Naive thymus-derived CD4-positive, alpha-beta T cell (primary cell): ENCODE results near the gene CTSZ. TPM values are rescaled to one million over a fixed set of nuclear protein-coding genes. Genes with fewer than 3 reads are reported as not detected.

Experiments
- ATAC-seq: fragments of 150-1000 bp; cut with Tn5 transposase; 2 replicates; pipeline ENCODE4 v1.10.0; 2021; ENCODE audit warnings: mild to moderate bottlenecking, moderate library complexity
- CTCF ChIA-PET: fragments of 350-600 bp; sonication (Branson Sonifier 250); formaldehyde crosslinking; loops from one replicate; lab custom pipeline; 2021; ENCODE audit warnings: antibody characterized with exemption; lab: Charles Lee
- POLR2A ChIA-PET: fragments of 350-600 bp; sonication (Branson Sonifier 250); formaldehyde crosslinking; loops from one replicate; lab custom pipeline; 2021; ENCODE audit warnings: antibody characterized with exemption, inconsistent platforms; lab: Charles Lee
- DNase-seq, 9 donors: peaks; one replicate each; pipeline versions ENCODE4 v3.0.0 to v3.0.0-alpha.2; 2020 to 2022; ENCODE audit warnings: mixed read lengths in 1 of 9
- H3K27ac ChIP-seq: one replicate; pipeline ENCODE4 v1.7.0; 2013; ENCODE audit warnings: mild to moderate bottlenecking, low read depth, low read length, moderate library complexity
- H3K27me3 ChIP-seq, 2 donors: one replicate each; pipeline ENCODE4 v1.7.0; 2013; ENCODE audit warnings: low read length in 2 of 2, mild to moderate bottlenecking in 2 of 2, moderate library complexity in 2 of 2; ENCODE audit not compliant: control insufficient read depth in 2 of 2, insufficient read depth in 2 of 2
- H3K36me3 ChIP-seq, 3 experiments: 1 replicate in 2 of 3; 2 replicates in 1 of 3; pipeline ENCODE4 v1.7.0; 2013; ENCODE audit warnings: low read length in 3 of 3, mild to moderate bottlenecking in 3 of 3, moderate library complexity in 1 of 3; ENCODE audit not compliant: insufficient read depth in 3 of 3, control insufficient read depth in 2 of 3
- H3K4me1 ChIP-seq, 2 donors: one replicate each; pipeline ENCODE4 v1.7.0; 2013; ENCODE audit warnings: low read length in 2 of 2, mild to moderate bottlenecking in 2 of 2, moderate library complexity in 1 of 2; ENCODE audit not compliant: control insufficient read depth in 2 of 2, insufficient read depth in 2 of 2
- H3K4me3 ChIP-seq: 2 replicates; pipeline ENCODE4 v1.7.0; 2013; ENCODE audit warnings: mild to moderate bottlenecking, low read length
- H3K9me3 ChIP-seq, 3 experiments: 1 replicate in 2 of 3; 2 replicates in 1 of 3; pipeline ENCODE4 v1.7.0; 2013; ENCODE audit warnings: low read length in 3 of 3; ENCODE audit not compliant: control insufficient read depth in 2 of 3
- H3K27ac Mint-ChIP-seq, 9 donors: one replicate each; pipeline ENCODE4 v1.8.0; 2020 to 2022; ENCODE audit warnings: mixed read lengths in 9 of 9, mild to moderate bottlenecking in 8 of 9, moderate library complexity in 5 of 9, inconsistent platforms in 2 of 9
- H3K27me3 Mint-ChIP-seq, 5 donors: one replicate each; pipeline ENCODE4 v1.8.0; 2021 to 2022; ENCODE audit warnings: mixed read lengths in 5 of 5, mild to moderate bottlenecking in 1 of 5
- H3K36me3 Mint-ChIP-seq, 5 donors: one replicate each; pipeline ENCODE4 v1.8.0; 2020 to 2022; ENCODE audit warnings: mixed read lengths in 5 of 5, mild to moderate bottlenecking in 3 of 5, inconsistent platforms in 1 of 5
- H3K4me1 Mint-ChIP-seq, 7 donors: one replicate each; pipeline ENCODE4 v1.8.0; 2020 to 2022; ENCODE audit warnings: mixed read lengths in 7 of 7, mild to moderate bottlenecking in 3 of 7, inconsistent platforms in 1 of 7
- H3K4me3 Mint-ChIP-seq, 10 donors: one replicate each; pipeline ENCODE4 v1.8.0; 2020 to 2022; ENCODE audit warnings: mild to moderate bottlenecking in 10 of 10, mixed read lengths in 10 of 10, moderate library complexity in 6 of 10, inconsistent platforms in 2 of 10
- H3K9me3 Mint-ChIP-seq, 11 donors: one replicate each; pipeline ENCODE4 v1.8.0; 2020 to 2022; ENCODE audit warnings: mixed read lengths in 11 of 11, mild to moderate bottlenecking in 4 of 11, inconsistent platforms in 1 of 11, moderate library complexity in 1 of 11
- intact Hi-C, 2 donors: fragments of 100-400 bp; cut with micrococcal nuclease; formaldehyde crosslinking; loops; one replicate each; pipeline ENCODE4 v1.15.1; 2023
- polyA plus RNA-seq, 2 donors: library from polyadenylated mRNA; unstranded; fragments of 300-500 nt; fragmentation: Illumina TruSeq; gene quantifications; one replicate each; pipeline ENCODE4 v1.2.3, GENCODE V29; 2021
- total RNA-seq, 6 experiments: library from RNA in 5 of 6; stranded (reverse) in 5 of 6; gene quantifications; 1 replicate in 5 of 6; 2 replicates in 1 of 6; pipeline ENCODE4 v1.2.3 and lab custom pipeline; 2021 to 2026

The CTSZ gene
- total and polyA plus RNA-seq, 7 experiments from 2014 or later = 1.0 to 165 (median 29.9) TPM

DNA sequence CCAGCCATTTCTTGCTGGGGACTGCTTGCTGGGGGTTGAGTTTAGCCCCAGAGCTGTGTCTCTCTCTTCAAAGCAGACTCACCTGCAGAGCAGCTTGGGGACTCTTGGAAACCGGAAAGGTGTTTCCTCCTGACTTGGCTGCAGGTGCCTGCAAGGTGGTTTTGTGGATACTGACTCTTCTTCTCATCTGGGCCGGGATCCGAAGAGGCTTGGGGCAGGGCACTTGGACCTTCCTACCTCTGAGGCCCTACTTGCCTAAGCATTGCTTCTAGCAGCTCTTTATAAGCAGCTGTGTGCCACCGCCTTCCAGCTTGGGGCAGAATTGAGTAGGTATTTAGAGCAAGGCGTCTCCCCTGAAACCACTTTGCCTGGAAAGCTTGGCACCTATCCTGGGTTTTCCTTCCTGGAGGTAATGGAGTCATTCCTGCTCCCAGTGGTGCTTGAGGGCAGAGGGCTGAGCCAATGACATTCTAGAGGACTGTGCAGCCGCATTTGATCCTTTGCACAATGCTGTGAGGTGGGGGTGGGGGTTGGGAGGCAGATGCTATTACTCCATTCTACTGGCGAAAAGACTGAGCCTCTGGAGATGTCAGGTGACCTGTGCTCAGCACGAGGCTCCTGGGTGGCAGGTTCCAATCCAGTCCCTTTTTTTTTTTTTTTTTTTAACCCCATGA lies 3.4 kb upstream of the CTSZ start:
- no peak for DNase-seq
- intact Hi-C loops = no loop called here
- Mint-ChIP-seq H3K27ac (peak overlapping the region in 1 of 9 donors; percentile 2), H3K9me3 (no peaks in the 10 kb centered on the region), H3K36me3 (no peaks in the 10 kb centered on the region), H3K4me1 (peaks cover 20 to 45% (median 35%) of the 10 kb centered on the region in 7 donors), H3K4me3 (no peak overlapping the region), H3K27me3 (no peaks in the 10 kb centered on the region)
- Histone ChIP-seq H3K36me3 (no peaks in the 10 kb centered on the region), H3K27ac (no peak overlapping the region), H3K27me3 (no peaks in the 10 kb centered on the region), H3K4me1 (peaks cover 20 to 22% of the 10 kb centered on the region in 2 donors), H3K4me3 (no peak overlapping the region), H3K9me3 (no peaks in the 10 kb centered on the region)
- ChIA-PET CTCF (no interaction called here), POLR2A (interaction anchor here (0.7 to 0.8 kb wide), 2 partner anchors 22 to 29 kb away, joined by 4 to 5 read pairs; partner anchors contain the start of gene ATP5F1E)
- no peak for ATAC-seq

DNA sequence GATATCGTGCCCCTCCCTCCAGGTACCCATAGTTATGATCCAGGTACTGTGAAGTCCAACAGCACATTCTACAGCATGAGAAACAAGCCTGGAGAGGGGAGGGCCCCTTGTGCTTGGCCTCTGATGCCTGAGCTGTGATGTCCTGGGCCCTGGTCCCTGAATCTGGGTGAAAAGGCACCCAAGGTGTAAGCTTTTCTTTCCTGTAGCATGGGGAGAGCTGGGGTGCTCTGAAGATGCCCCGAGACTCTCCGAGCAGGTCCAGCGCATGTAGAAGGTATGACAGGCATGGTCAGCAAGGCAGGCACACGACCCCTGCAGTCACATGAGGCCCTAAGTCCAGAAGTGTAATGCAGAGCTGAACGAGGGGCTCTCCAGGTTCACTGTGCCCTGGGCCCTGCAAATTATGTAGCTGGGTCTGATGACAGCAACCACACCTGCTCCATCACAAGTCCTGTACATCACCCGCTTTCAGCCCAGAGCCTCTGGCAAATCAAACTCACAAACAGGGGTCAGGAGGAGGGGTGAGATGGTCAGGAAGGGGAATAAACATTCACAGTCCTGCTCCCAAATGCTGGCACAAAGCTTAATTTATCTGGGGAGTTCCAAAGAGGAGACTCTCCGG lies 1.8 kb upstream of the CTSZ start:
- CTCF ChIA-PET = interaction anchor here (0.8 kb wide), 1 partner anchor 16 kb away, joined by 4 read pairs; no protein-coding TSS in a partner anchor
- Mint-ChIP-seq H3K9me3 (no peaks in the 10 kb centered on the region), H3K4me1 (peaks cover 28 to 50% (median 43%) of the 10 kb centered on the region in 7 donors), H3K36me3 (peaks cover 0 to 5% (median 0%) of the 10 kb centered on the region in 5 donors), H3K27ac (peak overlapping the region in 2 of 9 donors; percentile 13 to 76), H3K27me3 (no peaks in the 10 kb centered on the region), H3K4me3 (peak overlapping the region in 3 of 10 donors; percentile 75 to 81 (median 80))
- Histone ChIP-seq H3K4me3 (no peak overlapping the region), H3K36me3 (no peaks in the 10 kb centered on the region), H3K27me3 (no peaks in the 10 kb centered on the region), H3K4me1 (peaks cover 25 to 26% of the 10 kb centered on the region in 2 donors), H3K27ac (no peak overlapping the region), H3K9me3 (no peaks in the 10 kb centered on the region)
- ATAC-seq = no peak
- POLR2A ChIA-PET = interaction anchor here (0.8 to 1.4 kb wide), 4 partner anchors 14 to 114 kb away, joined by 3 to 5 read pairs (median 3); partner anchors contain the start of gene ATP5F1E
- no peak for DNase-seq
- intact Hi-C loops = no loop called here

DNA sequence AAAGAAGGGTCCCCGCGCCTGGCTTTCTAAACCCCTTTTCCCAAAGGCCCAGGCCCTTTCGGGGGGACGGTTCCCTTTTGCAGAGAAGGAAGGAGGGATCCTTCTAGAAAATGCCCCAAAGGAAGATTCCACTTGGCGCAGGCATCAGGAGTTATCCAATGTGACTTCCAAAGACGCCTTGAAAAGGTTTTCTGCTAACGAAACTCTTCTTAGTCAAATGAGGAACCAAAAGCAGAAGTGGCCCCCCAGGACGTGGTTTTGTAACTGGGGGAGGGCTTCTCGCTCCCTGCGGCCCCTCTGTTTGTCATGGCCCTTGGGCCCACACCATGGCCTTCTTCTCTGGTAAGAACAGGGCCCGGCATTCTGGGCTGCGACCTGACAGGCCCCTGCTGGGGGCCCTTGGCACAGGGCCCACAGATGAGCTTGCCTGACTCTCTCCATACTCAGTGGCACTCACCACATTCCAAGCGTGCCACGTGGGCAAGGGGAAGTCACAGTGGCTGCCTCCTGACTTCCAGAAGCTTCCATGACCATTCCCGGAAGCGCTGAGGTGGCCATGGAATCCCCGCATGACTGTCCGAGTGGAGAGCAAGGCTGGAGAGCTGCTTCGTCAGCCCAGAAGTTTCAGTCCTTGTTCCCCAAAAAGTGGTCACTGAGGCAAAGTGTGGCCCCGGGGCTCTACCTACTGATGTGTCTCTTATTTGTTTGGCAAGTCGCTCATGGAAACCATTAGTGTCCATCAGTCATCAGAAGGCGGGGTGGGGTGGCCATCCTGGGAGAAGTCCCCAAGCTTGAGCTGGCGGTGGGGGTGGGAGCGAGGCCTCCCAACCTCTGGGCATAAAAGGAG lies 834 bp upstream of the CTSZ start:
- H3K9me3 ChIP-seq = no peaks in the 10 kb centered on the region
- intact Hi-C loops = loop anchor here in 1 of 2 donors (1.0 to 2.0 kb wide), 2 partner anchors 35 to 214 kb away; partner anchors contain the start of gene PRELID3B
- ATAC-seq = peak; percentile 41
- no peaks in the 10 kb centered on the region for H3K9me3 Mint-ChIP-seq
- peak overlapping the region; percentile 62 for H3K27ac ChIP-seq
- H3K36me3 ChIP-seq = no peaks in the 10 kb centered on the region
- H3K36me3 Mint-ChIP-seq = peaks cover 0 to 8% (median 0%) of the 10 kb centered on the region in 5 donors
- POLR2A ChIA-PET = interaction anchor here (0.7 to 1.4 kb wide), 4 partner anchors 14 to 115 kb away, joined by 3 to 5 read pairs (median 3); no protein-coding TSS in a partner anchor
- no peaks in the 10 kb centered on the region for H3K27me3 ChIP-seq
- H3K4me1 Mint-ChIP-seq = peaks cover 30 to 50% (median 41%) of the 10 kb centered on the region in 7 donors
- no peaks in the 10 kb centered on the region for H3K27me3 Mint-ChIP-seq
- peak overlapping the region in 5 of 9 donors; percentile 36 to 81 (median 72) for H3K27ac Mint-ChIP-seq
- CTCF ChIA-PET = interaction anchor here (0.8 kb wide), 1 partner anchor 17 kb away, joined by 4 read pairs; no protein-coding TSS in a partner anchor
- H3K4me3 Mint-ChIP-seq = peak overlapping the region; percentile 61 to 81 (median 76)
- DNase-seq = peak in 1 of 9 donors; percentile 25
- H3K4me3 ChIP-seq = no peak overlapping the region
- peaks cover 20 to 23% of the 10 kb centered on the region in 2 donors for H3K4me1 ChIP-seq

- peak overlapping the region; percentile 55 for H3K4me3 ChIP-seq
- no peaks in the 10 kb centered on the region for H3K9me3 ChIP-seq
- Mint-ChIP-seq H3K36me3 (peaks cover 0 to 12% (median 0%) of the 10 kb centered on the region in 5 donors), H3K4me1 (peaks cover 29 to 46% (median 34%) of the 10 kb centered on the region in 7 donors), H3K4me3 (peak overlapping the region; percentile 68 to 89 (median 75)), H3K9me3 (no peaks in the 10 kb centered on the region), H3K27me3 (no peaks in the 10 kb centered on the region), H3K27ac (peak overlapping the region in 3 of 9 donors; percentile 47 to 93 (median 84))
- CTCF ChIA-PET = no interaction called here
- peak overlapping the region; percentile 62 for H3K27ac ChIP-seq
- intact Hi-C loops = loop anchor here (1.0 to 2.0 kb wide), 2 partner anchors 26 to 36 kb away; partner anchors contain the start of genes ATP5F1E (in 2 of the 2) and PRELID3B (in 1 of the 2)
- H3K36me3 ChIP-seq = no peaks in the 10 kb centered on the region
- POLR2A ChIA-PET = interaction anchor here (1.7 to 2.1 kb wide), 2 partner anchors 26 to 116 kb away, joined by 4 to 10 read pairs; partner anchors contain the start of gene ATP5F1E
- ATAC-seq = no peak
- H3K27me3 ChIP-seq = no peaks in the 10 kb centered on the region
- peaks cover 20 to 23% of the 10 kb centered on the region in 2 donors for H3K4me1 ChIP-seq
- no peak for DNase-seq
Measured at GRCh38 chr20:59006167-59006863, 739 bp downstream of the CTSZ start.

DNA sequence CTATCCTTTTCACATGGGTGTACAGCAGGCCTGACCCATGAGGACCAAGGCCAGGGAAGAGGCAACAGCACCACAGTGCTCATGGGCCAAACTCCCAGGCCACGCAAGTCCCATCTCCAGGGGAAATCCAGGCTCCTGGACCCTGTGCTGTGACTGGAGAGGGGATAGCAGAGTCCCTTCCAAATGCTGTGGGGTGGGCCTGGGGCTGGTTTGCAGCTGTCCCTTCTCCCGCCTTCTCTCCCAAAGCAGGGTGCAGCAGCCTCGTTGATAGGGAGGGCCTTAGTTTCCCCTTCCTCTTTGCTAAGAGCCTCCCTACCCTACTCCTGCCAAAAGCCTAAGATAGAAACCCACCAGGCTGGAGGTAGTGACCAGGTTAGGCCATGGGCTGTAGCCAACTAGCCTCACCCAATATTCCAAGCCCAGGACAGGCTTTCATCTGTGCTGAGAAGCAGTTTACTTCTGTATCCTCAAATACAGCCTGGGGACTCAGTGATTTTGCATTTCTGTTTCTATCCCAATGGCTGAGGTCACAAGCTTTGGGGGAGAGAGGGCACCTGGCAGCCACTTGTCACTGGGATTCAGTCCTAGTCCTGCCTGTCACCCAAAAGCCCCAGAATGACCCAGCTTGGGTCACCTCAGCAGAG lies 1.4 kb downstream of the CTSZ start:
- Mint-ChIP-seq H3K9me3 (no peaks in the 10 kb centered on the region), H3K4me1 (peaks cover 26 to 43% (median 33%) of the 10 kb centered on the region in 7 donors), H3K27me3 (no peaks in the 10 kb centered on the region), H3K27ac (peak overlapping the region in 8 of 9 donors; percentile 69 to 93 (median 82)), H3K4me3 (peak overlapping the region; percentile 68 to 89 (median 80)), H3K36me3 (peaks cover 0 to 12% (median 0%) of the 10 kb centered on the region in 5 donors)
- Histone ChIP-seq H3K4me3 (peak overlapping the region; percentile 55), H3K27me3 (no peaks in the 10 kb centered on the region), H3K4me1 (peaks cover 20 to 23% of the 10 kb centered on the region in 2 donors), H3K27ac (peak overlapping the region; percentile 62), H3K36me3 (no peaks in the 10 kb centered on the region), H3K9me3 (no peaks in the 10 kb centered on the region)
- ChIA-PET CTCF (no interaction called here), POLR2A (interaction anchor here (0.6 to 2.1 kb wide), 4 partner anchors 8 to 346 kb away, joined by 3 to 10 read pairs (median 4); partner anchors contain the start of gene ATP5F1E)
- intact Hi-C loops = loop anchor here (1.0 to 2.0 kb wide), 4 partner anchors 15 to 37 kb away; partner anchors contain the start of genes ATP5F1E (in 2 of the 2), NELFCD (in 2 of the 2) and PRELID3B (in 2 of the 2)
- no peak for DNase-seq
- ATAC-seq = no peak
